Suprapubic skin (tissue), 4 donors: ENCODE results near the gene CACNA1D. TPM values are rescaled to one million over a fixed set of nuclear protein-coding genes. Genes with fewer than 3 reads are reported as not detected.

Experiments
- DNase-seq, 2 donors: peaks; one replicate each; pipeline ENCODE4 v3.0.0-alpha.2; 2019; ENCODE audit warnings: low spot score in 2 of 2
- H3K27ac ChIP-seq: fragments of 200-600 bp; sonication (generic); one replicate; pipeline ENCODE4 v1.5.1; 2019
- H3K27me3 ChIP-seq: fragments of 200-600 bp; sonication (generic); one replicate; pipeline ENCODE4 v1.5.1; 2019
- H3K36me3 ChIP-seq: fragments of 200-600 bp; sonication (generic); one replicate; pipeline ENCODE4 v1.5.1; 2019
- H3K4me1 ChIP-seq: fragments of 200-600 bp; sonication (generic); one replicate; pipeline ENCODE4 v1.5.1; 2019
- H3K4me3 ChIP-seq: fragments of 200-600 bp; sonication (generic); one replicate; pipeline ENCODE4 v1.5.1; 2019; ENCODE audit warnings: mild to moderate bottlenecking
- H3K9me3 ChIP-seq: fragments of 200-600 bp; sonication (generic); one replicate; pipeline ENCODE4 v1.5.1; 2019
- EP300 ChIP-seq: sonication (generic); formaldehyde crosslinking; IDR thresholded peaks from one replicate; pipeline ENCODE4 v1.6.1; 2017; ENCODE audit warnings: antibody characterized with exemption
- POLR2A ChIP-seq, 2 donors: fragments of 450-650 bp; IDR thresholded peaks; one replicate each; pipeline ENCODE4 v1.6.1; 2017; ENCODE audit warnings: antibody characterized with exemption in 2 of 2, mild to moderate bottlenecking in 2 of 2, moderate library complexity in 2 of 2
- POLR2AphosphoS5 ChIP-seq, 3 donors: sonication (generic); formaldehyde crosslinking; IDR thresholded peaks; one replicate each; pipeline ENCODE4 v1.6.1; 2017; ENCODE audit warnings: antibody characterized with exemption in 3 of 3
- WGBS: methylation state at CpG from one replicate; pipeline ENCODE4 v1.1.5; 2018; 5-methylcytosine and 5-hydroxymethylcytosine counted together
- total RNA-seq, 4 donors: library from RNA; depleted of rRNA; stranded (reverse); fragments of >200 nt; gene quantifications; one replicate each; pipeline ENCODE4 v1.1.0, GENCODE V29; 2016
- TF ChIP-seq, protein P1 (sequence below), 2 donors: fragments of 200-600 bp in 1 of 2; fragments of 450-650 bp in 1 of 2; sonication (generic) in 1 of 2; IDR thresholded peaks; one replicate each; pipeline ENCODE4 v1.5.1; 2016 to 2019; ENCODE audit warnings: antibody characterized with exemption in 2 of 2, mild to moderate bottlenecking in 1 of 2, moderate library complexity in 1 of 2

Gene CACNA1D
- total RNA-seq, 4 donors from 2014 or later: 1.9 to 28.2 (median 6.3) TPM

DNA sequence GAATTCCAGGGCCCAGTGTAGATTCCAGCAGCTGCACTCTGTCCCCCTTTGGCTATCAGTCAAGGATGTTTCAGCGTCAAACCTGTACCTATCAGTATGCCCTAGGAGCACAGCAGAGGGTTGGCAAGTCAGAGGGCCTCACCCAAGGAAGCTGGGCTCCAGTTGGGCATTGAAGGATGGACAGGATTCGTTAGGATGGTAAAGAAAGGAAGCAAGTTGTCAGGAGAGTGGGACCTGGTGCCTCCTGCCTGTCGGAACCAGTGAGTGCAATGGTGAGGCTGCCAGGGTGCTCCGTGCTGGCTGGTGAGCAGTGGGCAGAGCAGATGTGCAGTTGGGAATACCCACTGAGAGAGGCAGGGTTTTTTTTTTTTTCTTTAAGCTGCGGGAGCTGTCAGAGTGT is 194.6 kb downstream of the CACNA1D start:
- H3K27ac ChIP-seq: no peak overlapping the region
- 49% methylated on average over 5 of the region's 5 CpGs for WGBS
- no peaks in the 10 kb centered on the region for H3K4me1 ChIP-seq
- H3K36me3 ChIP-seq: no peaks in the 10 kb centered on the region
- H3K9me3 ChIP-seq: no peaks in the 10 kb centered on the region
- no peak for DNase-seq
- H3K4me3 ChIP-seq: no peak overlapping the region
- TF ChIP-seq POLR2AphosphoS5 (IDR thresholded peaks at IDR 0.05) (no peak), POLR2A (IDR thresholded peaks at IDR 0.05) (no peak), EP300 (no peak)
- TF ChIP-seq, protein P1, sequence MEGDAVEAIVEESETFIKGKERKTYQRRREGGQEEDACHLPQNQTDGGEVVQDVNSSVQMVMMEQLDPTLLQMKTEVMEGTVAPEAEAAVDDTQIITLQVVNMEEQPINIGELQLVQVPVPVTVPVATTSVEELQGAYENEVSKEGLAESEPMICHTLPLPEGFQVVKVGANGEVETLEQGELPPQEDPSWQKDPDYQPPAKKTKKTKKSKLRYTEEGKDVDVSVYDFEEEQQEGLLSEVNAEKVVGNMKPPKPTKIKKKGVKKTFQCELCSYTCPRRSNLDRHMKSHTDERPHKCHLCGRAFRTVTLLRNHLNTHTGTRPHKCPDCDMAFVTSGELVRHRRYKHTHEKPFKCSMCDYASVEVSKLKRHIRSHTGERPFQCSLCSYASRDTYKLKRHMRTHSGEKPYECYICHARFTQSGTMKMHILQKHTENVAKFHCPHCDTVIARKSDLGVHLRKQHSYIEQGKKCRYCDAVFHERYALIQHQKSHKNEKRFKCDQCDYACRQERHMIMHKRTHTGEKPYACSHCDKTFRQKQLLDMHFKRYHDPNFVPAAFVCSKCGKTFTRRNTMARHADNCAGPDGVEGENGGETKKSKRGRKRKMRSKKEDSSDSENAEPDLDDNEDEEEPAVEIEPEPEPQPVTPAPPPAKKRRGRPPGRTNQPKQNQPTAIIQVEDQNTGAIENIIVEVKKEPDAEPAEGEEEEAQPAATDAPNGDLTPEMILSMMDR (IDR thresholded peaks at IDR 0.05): no peak
- H3K27me3 ChIP-seq: peaks cover 3% of the 10 kb centered on the region

- no peaks in the 10 kb centered on the region for H3K36me3 ChIP-seq
- no peak for DNase-seq
- no peak overlapping the region for H3K4me3 ChIP-seq
- WGBS: 68% methylated on average over 2 of the region's 2 CpGs
- no peak overlapping the region for H3K27ac ChIP-seq
- no peak for TF ChIP-seq POLR2AphosphoS5 (IDR thresholded peaks at IDR 0.05)
- no peak for TF ChIP-seq EP300
- TF ChIP-seq POLR2A (IDR thresholded peaks at IDR 0.05): no peak
- TF ChIP-seq, protein P1 (IDR thresholded peaks at IDR 0.05): no peak
- H3K27me3 ChIP-seq: no peaks in the 10 kb centered on the region
- H3K9me3 ChIP-seq: no peaks in the 10 kb centered on the region
- no peaks in the 10 kb centered on the region for H3K4me1 ChIP-seq
Measured at GRCh38 chr3:53689681-53690080, 195.3 kb downstream of the CACNA1D start.

GRCh38 chr3:53690521-53690920 is 196.1 kb downstream of the CACNA1D start:
- TF ChIP-seq POLR2AphosphoS5 (IDR thresholded peaks at IDR 0.05): no peak
- TF ChIP-seq EP300: no peak
- TF ChIP-seq, protein P1 (IDR thresholded peaks at IDR 0.05): no peak
- no peak for TF ChIP-seq POLR2A (IDR thresholded peaks at IDR 0.05)
- Histone ChIP-seq H3K27me3 (no peaks in the 10 kb centered on the region), H3K4me3 (no peak overlapping the region), H3K4me1 (no peaks in the 10 kb centered on the region), H3K27ac (no peak overlapping the region), H3K9me3 (no peaks in the 10 kb centered on the region), H3K36me3 (no peaks in the 10 kb centered on the region)
- DNase-seq: no peak
- 77% methylated on average over 7 of the region's 7 CpGs for WGBS

DNA sequence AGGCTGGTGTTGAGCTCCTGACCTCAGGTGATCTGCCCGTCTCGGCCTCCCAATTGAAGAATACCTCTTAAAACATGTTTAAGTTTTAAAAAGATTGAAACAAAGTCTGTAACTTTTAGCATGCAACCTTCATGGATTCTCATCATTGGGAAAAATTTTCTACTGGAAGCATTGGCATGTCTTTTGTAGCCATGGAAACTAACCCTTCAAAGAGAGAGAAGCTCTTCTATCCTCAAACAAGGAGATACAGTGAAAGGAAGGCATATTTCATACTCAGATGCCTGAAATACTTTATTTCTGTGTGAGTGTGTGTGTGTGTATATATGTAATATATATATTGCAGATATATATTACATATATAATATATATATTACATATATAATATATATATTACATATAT is 196.9 kb downstream of the CACNA1D start:
- Histone ChIP-seq H3K9me3 (no peaks in the 10 kb centered on the region), H3K27ac (no peak overlapping the region), H3K36me3 (no peaks in the 10 kb centered on the region), H3K4me3 (no peak overlapping the region), H3K27me3 (no peaks in the 10 kb centered on the region), H3K4me1 (no peaks in the 10 kb centered on the region)
- TF ChIP-seq POLR2A (IDR thresholded peaks at IDR 0.05): no peak
- no peak for TF ChIP-seq POLR2AphosphoS5 (IDR thresholded peaks at IDR 0.05)
- TF ChIP-seq, protein P1 (IDR thresholded peaks at IDR 0.05): no peak
- no peak for TF ChIP-seq EP300
- DNase-seq: no peak
- 100% methylated on average over 2 of the region's 2 CpGs for WGBS

DNA sequence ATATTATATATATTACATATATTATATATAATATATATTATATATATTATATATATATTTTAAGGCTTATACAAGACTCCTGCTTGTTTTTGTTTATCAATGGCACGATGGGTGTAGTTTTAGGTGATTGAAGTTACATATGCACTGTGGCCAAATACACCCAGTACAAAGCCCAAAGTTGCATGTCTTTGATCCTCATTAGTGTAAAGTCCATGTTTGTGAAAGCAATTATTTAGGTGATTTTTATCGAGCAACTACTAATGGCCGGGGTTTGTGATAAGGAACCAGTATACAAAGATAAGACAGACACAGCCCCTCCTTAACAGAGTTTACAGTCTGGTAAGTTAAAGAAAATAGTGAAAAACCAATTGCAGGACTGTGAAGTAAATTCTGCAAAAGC is 197.5 kb downstream of the CACNA1D start:
- no peak for DNase-seq
- Histone ChIP-seq H3K27ac (no peak overlapping the region), H3K27me3 (no peaks in the 10 kb centered on the region), H3K36me3 (no peaks in the 10 kb centered on the region), H3K4me3 (no peak overlapping the region), H3K9me3 (no peaks in the 10 kb centered on the region), H3K4me1 (no peaks in the 10 kb centered on the region)
- WGBS: 95% methylated on average over 3 of the region's 3 CpGs
- TF ChIP-seq, protein P1 (IDR thresholded peaks at IDR 0.05): no peak
- no peak for TF ChIP-seq POLR2A (IDR thresholded peaks at IDR 0.05)
- no peak for TF ChIP-seq EP300
- TF ChIP-seq POLR2AphosphoS5 (IDR thresholded peaks at IDR 0.05): no peak
